GM12873 (cell line): ENCODE results near the gene IFNB1.

Experiments
- TF ChIP-seq, protein P1 (sequence below): IDR thresholded peaks from 2 replicates; pipeline ENCODE4 v1.5.1; 2012; ENCODE audit warnings: low read depth, mild to moderate bottlenecking, moderate library complexity, low read length, control low read depth; ENCODE audit not compliant: insufficient read depth; ENCODE audit errors: missing control alignments

IFNB1 gene

DNA sequence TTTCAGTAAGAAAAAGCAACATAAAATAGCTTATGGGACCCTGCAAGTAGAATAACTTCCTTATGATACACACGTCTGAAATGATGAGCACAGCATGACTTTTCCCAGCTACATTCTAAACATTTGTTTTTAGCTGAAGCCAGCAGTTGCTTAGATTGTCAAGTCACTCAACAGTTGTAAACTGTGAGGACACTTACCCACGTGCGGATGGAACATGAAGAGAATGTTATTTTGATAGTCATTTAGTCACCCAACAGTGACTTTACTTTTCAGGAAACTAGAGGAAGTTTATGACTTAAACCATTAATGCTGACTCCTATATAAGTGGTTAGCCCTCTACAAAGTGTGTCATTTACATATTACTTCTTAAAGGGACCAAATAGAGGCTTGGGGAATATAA, 49.3 kb downstream of the IFNB1 start:
- TF ChIP-seq, protein P1, sequence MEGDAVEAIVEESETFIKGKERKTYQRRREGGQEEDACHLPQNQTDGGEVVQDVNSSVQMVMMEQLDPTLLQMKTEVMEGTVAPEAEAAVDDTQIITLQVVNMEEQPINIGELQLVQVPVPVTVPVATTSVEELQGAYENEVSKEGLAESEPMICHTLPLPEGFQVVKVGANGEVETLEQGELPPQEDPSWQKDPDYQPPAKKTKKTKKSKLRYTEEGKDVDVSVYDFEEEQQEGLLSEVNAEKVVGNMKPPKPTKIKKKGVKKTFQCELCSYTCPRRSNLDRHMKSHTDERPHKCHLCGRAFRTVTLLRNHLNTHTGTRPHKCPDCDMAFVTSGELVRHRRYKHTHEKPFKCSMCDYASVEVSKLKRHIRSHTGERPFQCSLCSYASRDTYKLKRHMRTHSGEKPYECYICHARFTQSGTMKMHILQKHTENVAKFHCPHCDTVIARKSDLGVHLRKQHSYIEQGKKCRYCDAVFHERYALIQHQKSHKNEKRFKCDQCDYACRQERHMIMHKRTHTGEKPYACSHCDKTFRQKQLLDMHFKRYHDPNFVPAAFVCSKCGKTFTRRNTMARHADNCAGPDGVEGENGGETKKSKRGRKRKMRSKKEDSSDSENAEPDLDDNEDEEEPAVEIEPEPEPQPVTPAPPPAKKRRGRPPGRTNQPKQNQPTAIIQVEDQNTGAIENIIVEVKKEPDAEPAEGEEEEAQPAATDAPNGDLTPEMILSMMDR, result no peak

DNA sequence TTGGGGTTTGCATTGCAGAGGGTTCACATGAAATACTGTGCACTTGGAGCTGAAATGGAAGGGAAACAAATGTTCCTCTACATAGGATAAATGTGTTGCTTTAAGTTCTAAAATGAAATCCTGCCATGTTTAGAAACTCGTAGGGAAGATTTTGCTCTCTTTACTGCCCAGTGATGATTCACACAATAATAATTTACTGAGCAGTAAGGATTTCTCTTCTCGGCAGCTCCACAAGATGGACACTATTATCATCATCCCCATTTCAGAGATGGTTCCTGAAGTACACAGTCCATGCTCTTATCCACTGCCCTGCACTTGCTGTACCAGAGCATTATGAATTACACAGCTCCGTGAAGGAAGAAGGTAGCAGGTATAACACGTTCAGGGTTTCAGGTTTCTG, 50.4 kb downstream of the IFNB1 start:
- TF ChIP-seq, protein P1, result no peak
